GM12892 (cell line): Measurements from ENCODE around the gene TAF11L9. TPM values are rescaled to one million over a fixed set of nuclear protein-coding genes. Genes with fewer than 3 reads are reported as not detected.
"Not testable (repeated sequence)": the region's sequence is repeated elsewhere in the genome, so short reads cannot be mapped to it uniquely, and the experiment has no call there.

Experiments
- DNase-seq: peaks from one replicate; pipeline ENCODE4 v3.0.0; 2011; ENCODE audit not compliant: insufficient read length
- FAIRE-seq: peaks from 2 replicates; lab custom pipeline; 2011; peaks lifted over from hg19 to GRCh38; lab: Jason Lieb, UNC
- POLR2A ChIP-seq: IDR thresholded peaks from 2 replicates; pipeline ENCODE4 v1.6.1; 2011; ENCODE audit warnings: low read depth, low read length, control low read depth
- POLR2AphosphoS5 ChIP-seq: IDR thresholded peaks from 2 replicates; pipeline ENCODE4 v1.6.1; 2011; ENCODE audit warnings: low read depth, low read length, control low read depth
- TAF1 ChIP-seq: IDR thresholded peaks from 2 replicates; pipeline ENCODE4 v1.6.1; 2011; ENCODE audit warnings: low read depth, mild to moderate bottlenecking, control low read depth, low read length, borderline replicate concordance
- polyA plus RNA-seq: library from polyadenylated mRNA; unstranded; fragments of >200 nt; gene quantifications from one replicate; pipeline ENCODE4 v1.2.1, GENCODE V29; 2012; ENCODE audit warnings: missing spikeins, inconsistent platforms; ENCODE audit not compliant: missing spikeins

TAF11L9 gene
- not detected for polyA plus RNA-seq

GRCh38 chr5:17594255-17594654, at the start of gene TAF11L9:
Gene TAF11L9 (minus strand): TSS chr5:17594394.
- DNase-seq, FAIRE-seq: not testable (repeated sequence)

DNA sequence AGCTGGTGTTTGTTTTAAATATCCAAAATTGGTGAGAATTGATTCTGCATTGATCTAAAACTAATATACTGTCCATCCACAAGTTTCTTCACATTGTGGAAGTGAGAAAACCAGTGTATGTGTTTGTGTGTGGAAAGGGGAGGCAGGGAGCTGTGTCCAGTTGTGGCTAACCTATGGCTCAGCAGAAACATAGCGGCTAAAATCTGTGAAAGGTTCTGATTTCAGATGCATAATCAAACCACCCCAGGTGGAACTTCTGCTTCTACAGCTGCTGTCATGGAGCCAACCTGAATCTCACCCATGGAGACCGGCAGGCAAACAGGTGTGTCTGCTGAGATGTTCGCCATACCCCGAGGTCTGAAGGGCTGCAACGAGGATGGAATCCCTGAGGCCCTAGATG, 40.0 kb upstream of the TAF11L9 start, which contains the start of gene TAF11L14:
TAF11L14 (plus strand) TSS at position 301 of the 400 bp plus-strand sequence.
- FAIRE-seq (no peak), DNase-seq (no peak)
- no peak for TF ChIP-seq TAF1
- no peak for TF ChIP-seq POLR2A
- no peak for TF ChIP-seq POLR2AphosphoS5

GRCh38 chr5:17631788-17632187, 37.6 kb upstream of the TAF11L9 start, which contains the start of gene TAF11L13:
Gene TAF11L13 (plus strand): TSS chr5:17632088.
- not testable (repeated sequence) for FAIRE-seq, DNase-seq

- FAIRE-seq: no peak
- DNase-seq: no peak
- TF ChIP-seq TAF1: no peak
- TF ChIP-seq POLR2A: no peak
- TF ChIP-seq POLR2AphosphoS5: no peak
These were observed 31.5 kb upstream of the TAF11L9 start for GRCh38 chr5:17625686-17626085.

GRCh38 chr5:17620627-17621026, 26.4 kb upstream of the TAF11L9 start:
- no peak for DNase-seq
- FAIRE-seq: no peak
- TF ChIP-seq TAF1 (no peak), POLR2AphosphoS5 (no peak), POLR2A (no peak)

DNA sequence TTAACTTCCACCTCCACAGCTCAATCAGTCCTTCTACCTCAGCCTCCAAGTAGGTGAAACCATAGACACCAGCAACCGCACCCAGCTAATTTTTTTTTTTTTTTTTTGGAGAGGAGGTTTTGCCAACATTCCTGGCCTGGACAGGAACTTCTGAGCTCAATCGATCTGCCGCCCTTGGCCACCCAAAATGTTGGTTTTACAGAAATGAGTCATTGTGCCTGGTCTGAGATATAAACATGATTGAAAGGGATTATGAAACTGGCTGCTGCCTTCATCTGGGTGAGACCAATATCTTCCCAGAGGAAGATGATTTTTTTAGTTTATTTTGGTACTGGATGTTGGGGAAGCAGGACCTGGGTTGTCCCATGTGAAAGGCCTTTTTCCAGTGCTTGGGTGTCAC, 25.2 kb upstream of the TAF11L9 start:
- DNase-seq (no peak), FAIRE-seq (no peak)
- TF ChIP-seq TAF1: no peak
- no peak for TF ChIP-seq POLR2AphosphoS5
- no peak for TF ChIP-seq POLR2A

- no peak for DNase-seq
- TF ChIP-seq POLR2A (no peak), POLR2AphosphoS5 (no peak), TAF1 (no peak)
- FAIRE-seq: no peak
These were observed 20.8 kb upstream of the TAF11L9 start for GRCh38 chr5:17614872-17615605.

- DNase-seq, FAIRE-seq: not testable (repeated sequence)
These were observed 15.9 kb upstream of the TAF11L9 start, which contains the start of gene TAF11L12 for GRCh38 chr5:17610092-17610491. Gene TAF11L12 (plus strand): TSS chr5:17610392.

DNA sequence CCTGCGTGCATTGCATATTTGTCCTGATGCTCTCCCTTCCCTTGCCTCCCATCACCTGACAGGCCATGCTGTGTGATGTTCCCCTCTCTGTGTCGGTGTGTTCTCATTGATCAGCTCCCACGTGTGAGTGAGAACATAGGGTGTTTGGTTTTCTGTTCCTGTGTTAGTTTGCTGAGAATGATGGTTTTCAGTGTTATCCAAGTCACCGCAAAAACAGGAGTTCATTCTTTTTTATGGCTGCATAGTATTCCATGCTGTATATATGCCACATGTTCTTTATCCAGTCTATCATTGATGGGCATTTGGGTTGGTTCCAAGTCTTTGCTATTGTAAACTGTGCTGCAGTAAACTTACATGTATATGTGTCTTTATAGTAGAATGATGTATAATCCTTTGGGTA, 13.3 kb upstream of the TAF11L9 start:
- DNase-seq, FAIRE-seq: not testable (repeated sequence)

DNA sequence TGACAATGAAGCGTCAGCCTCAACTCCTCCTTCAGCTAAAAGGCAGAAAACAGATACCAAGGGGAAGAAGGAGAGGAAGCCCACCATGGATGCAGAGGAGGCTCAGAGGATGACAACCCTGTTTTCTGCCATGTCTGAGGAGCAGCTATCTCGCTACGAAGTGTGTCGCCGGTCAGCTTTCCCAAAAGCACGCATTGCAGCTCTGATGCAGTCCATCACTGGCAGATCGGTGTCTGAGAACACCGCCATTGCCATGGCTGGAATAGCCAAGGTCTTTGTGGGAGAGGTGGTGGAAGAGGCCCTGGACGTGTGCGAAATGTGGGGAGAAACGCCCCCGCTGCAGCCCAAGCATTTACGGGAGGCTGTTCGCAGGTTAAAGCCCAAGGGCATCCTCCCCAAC, 10.8 kb upstream of the TAF11L9 start:
- no peak for TF ChIP-seq POLR2A
- no peak for TF ChIP-seq POLR2AphosphoS5
- no peak for TF ChIP-seq TAF1
- FAIRE-seq: no peak

GRCh38 chr5:17603880-17604279, 9.7 kb upstream of the TAF11L9 start, which contains the start of gene TAF11L11:
Gene TAF11L11 (plus strand): TSS chr5:17604183.
- not testable (repeated sequence) for FAIRE-seq, DNase-seq

More for the DNA sequence above, 10.8 kb upstream of the TAF11L9 start:
- no peak for DNase-seq

- FAIRE-seq, DNase-seq: not testable (repeated sequence)
These were observed 3.5 kb upstream of the TAF11L9 start, which contains the start of gene TAF11L10 for GRCh38 chr5:17597728-17598127. Gene TAF11L10 (minus strand): TSS chr5:17597828.

- FAIRE-seq, DNase-seq: not testable (repeated sequence)
These were observed 3.3 kb downstream of the TAF11L9 start, which contains the start of gene TAF11L8 for GRCh38 chr5:17590860-17591259. Gene TAF11L8 (minus strand): TSS chr5:17590960.

DNA sequence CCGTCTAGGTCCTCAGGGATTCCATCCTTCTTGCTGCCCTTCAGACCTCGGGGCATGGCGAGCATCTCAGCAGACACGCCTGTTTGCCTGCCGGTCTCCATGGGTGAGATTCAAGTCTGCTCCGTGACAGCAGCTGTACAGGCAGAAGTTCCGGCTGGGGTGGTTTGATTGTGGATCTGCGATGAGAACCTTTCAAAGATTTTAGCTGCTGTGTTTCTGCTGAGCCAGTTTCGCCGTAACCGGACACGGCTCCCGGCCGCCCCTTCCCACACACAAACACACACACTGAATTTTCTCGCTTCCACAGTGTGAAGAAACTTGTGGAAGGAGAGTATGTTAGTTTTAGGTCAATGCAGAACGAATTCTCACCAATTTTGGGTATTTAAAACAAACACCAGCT, 8.5 kb downstream of the TAF11L9 start, which contains the start of gene TAF11L7:
TAF11L7 (minus strand) TSS at position 101 of the 400 bp plus-strand sequence.
- not testable (repeated sequence) for FAIRE-seq, DNase-seq
